C4-2B (cell line): ENCODE results near the gene KHDRBS1.
"Not testable (repeated sequence)": the region's sequence is repeated elsewhere in the genome, so short reads cannot be mapped to it uniquely, and the experiment has no call there.

ENCODE experiments used
- ZFX ChIP-seq: fragments of 450-650 bp; IDR thresholded peaks from 2 replicates; pipeline ENCODE4 v1.6.1; 2017
- TF ChIP-seq, protein P1 (sequence below): fragments of 450-650 bp; conservative IDR thresholded peaks from 2 replicates; pipeline ENCODE4 v1.5.1; 2017; ENCODE audit warnings: mild to moderate bottlenecking

DNA sequence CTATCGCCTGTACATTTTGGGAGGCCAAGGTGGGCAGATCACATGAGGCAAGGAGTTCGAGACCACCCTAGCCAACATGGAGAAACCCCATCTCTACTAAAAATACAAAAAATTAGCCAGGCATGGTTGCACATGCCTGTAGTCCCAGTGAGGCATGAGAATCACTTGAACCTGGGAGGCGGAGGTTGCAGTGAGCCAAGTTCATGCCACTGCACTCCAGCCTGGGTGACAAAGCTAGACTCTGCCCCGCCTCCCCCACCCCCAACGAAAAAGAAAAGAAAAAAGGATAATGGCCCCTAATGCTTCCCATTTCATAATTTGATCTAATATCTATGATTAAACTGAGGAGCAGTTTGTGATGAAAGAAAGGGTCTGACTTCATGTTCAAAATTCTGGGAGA lies 17.5 kb upstream of the KHDRBS1 start:
- TF ChIP-seq, protein P1, sequence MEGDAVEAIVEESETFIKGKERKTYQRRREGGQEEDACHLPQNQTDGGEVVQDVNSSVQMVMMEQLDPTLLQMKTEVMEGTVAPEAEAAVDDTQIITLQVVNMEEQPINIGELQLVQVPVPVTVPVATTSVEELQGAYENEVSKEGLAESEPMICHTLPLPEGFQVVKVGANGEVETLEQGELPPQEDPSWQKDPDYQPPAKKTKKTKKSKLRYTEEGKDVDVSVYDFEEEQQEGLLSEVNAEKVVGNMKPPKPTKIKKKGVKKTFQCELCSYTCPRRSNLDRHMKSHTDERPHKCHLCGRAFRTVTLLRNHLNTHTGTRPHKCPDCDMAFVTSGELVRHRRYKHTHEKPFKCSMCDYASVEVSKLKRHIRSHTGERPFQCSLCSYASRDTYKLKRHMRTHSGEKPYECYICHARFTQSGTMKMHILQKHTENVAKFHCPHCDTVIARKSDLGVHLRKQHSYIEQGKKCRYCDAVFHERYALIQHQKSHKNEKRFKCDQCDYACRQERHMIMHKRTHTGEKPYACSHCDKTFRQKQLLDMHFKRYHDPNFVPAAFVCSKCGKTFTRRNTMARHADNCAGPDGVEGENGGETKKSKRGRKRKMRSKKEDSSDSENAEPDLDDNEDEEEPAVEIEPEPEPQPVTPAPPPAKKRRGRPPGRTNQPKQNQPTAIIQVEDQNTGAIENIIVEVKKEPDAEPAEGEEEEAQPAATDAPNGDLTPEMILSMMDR: not testable (repeated sequence)
- TF ChIP-seq ZFX: not testable (repeated sequence)
